ENCODE data around the gene C11orf71.

DNA sequence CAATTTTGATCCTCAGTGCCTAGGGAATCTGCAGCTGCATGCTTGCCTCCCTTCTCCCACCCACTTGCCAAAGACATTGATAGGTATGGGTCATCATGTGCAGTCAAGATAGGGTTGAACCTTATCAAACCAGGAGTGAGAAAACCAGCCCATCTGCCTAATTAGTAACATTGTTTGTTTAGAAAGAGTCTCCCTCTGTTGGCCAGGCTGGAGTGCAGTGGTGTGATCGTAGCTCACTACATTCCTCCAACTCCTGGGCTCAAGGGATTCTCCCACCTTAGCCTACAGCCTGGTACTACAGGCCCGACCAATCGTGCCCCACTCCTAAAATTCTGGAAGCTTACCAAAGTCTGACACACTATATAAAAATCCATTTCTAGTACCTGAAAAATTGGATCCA lies 4.6 kb downstream of the C11orf71 start:
- TF ChIP-seq, protein P1, sequence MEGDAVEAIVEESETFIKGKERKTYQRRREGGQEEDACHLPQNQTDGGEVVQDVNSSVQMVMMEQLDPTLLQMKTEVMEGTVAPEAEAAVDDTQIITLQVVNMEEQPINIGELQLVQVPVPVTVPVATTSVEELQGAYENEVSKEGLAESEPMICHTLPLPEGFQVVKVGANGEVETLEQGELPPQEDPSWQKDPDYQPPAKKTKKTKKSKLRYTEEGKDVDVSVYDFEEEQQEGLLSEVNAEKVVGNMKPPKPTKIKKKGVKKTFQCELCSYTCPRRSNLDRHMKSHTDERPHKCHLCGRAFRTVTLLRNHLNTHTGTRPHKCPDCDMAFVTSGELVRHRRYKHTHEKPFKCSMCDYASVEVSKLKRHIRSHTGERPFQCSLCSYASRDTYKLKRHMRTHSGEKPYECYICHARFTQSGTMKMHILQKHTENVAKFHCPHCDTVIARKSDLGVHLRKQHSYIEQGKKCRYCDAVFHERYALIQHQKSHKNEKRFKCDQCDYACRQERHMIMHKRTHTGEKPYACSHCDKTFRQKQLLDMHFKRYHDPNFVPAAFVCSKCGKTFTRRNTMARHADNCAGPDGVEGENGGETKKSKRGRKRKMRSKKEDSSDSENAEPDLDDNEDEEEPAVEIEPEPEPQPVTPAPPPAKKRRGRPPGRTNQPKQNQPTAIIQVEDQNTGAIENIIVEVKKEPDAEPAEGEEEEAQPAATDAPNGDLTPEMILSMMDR (IDR thresholded peaks at IDR 0.05; ENCODE audit: insufficient read depth, low read length, poor library complexity, severe bottlenecking), result no peak
- no peak for TF ChIP-seq EZH2phosphoT487 (conservative IDR thresholded peaks at IDR 0.05; ENCODE audit: low read length)
